Keratinocyte (primary cell): Measurements from ENCODE around the gene HS3ST3B1.

Source experiments
- EZH2 ChIP-seq: IDR thresholded peaks from one replicate; pipeline ENCODE4 v1.6.1; 2012; ENCODE audit warnings: inconsistent platforms, mild to moderate bottlenecking, low read length, moderate library complexity
- TF ChIP-seq, protein P1 (sequence below), 3 experiments: IDR thresholded peaks in 1 of 3; conservative IDR thresholded peaks in 1 of 3; optimal IDR thresholded peaks in 1 of 3; 2 replicates in 2 of 3; 3 replicates in 1 of 3; pipeline versions ENCODE3 to v1.5.1; 2011; ENCODE audit warnings: low read length in 3 of 3, mild to moderate bottlenecking in 3 of 3, moderate library complexity in 2 of 3, control low read depth in 1 of 3, inconsistent platforms in 1 of 3; ENCODE audit not compliant: insufficient read depth in 2 of 3; ENCODE audit errors: extremely low read depth in 1 of 3

DNA sequence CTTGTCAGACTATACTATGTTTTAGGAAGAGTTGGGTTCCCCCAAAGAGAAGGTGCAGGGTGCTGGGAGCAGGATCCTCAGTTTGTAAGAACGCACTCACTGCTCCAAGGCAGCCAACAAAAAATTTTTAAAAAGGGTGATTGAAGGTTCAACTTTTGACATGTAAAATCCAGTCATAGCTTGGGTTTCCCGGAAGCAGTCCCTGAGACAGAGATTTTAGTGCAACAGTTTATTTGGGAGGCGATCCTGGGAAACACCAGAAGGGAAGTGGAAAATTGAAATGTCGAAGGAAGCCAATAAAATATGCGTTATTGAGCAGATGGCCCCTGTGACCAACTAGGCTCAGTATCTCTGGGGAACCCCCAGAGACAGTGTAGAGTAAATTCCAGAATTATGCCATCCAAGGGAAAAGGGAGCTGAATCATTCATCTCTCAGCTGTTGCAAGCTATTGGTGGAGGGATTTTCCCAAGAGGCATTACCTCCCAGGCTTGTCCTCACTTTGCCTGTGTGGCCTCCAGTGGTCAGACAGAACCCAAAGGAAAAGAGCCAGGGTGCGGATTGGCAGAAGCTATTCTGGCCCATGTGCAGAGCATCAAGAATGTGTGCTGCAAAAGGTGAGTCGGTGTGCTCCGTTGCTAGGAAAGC is 72.9 kb downstream of the HS3ST3B1 start:
- TF ChIP-seq, protein P1, sequence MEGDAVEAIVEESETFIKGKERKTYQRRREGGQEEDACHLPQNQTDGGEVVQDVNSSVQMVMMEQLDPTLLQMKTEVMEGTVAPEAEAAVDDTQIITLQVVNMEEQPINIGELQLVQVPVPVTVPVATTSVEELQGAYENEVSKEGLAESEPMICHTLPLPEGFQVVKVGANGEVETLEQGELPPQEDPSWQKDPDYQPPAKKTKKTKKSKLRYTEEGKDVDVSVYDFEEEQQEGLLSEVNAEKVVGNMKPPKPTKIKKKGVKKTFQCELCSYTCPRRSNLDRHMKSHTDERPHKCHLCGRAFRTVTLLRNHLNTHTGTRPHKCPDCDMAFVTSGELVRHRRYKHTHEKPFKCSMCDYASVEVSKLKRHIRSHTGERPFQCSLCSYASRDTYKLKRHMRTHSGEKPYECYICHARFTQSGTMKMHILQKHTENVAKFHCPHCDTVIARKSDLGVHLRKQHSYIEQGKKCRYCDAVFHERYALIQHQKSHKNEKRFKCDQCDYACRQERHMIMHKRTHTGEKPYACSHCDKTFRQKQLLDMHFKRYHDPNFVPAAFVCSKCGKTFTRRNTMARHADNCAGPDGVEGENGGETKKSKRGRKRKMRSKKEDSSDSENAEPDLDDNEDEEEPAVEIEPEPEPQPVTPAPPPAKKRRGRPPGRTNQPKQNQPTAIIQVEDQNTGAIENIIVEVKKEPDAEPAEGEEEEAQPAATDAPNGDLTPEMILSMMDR (optimal IDR thresholded peaks at IDR 0.05 in 1 of 3, IDR thresholded peaks at IDR 0.05 in 1 of 3, conservative IDR thresholded peaks at IDR 0.05 in 1 of 3; ENCODE audit: extremely low read depth in 1 of 3, insufficient read depth in 2 of 3, low read length in 3 of 3), result no peak
- no peak for TF ChIP-seq EZH2
